Body of pancreas (tissue), 4 donors: ENCODE results near the gene IL1R2. TPM values are rescaled to one million over a fixed set of nuclear protein-coding genes. Genes with fewer than 3 reads are reported as not detected.
"Not testable (repeated sequence)": the region's sequence is repeated elsewhere in the genome, so short reads cannot be mapped to it uniquely, and the experiment has no call there.

Source experiments
- ATAC-seq: fragments of 150-250 bp; one replicate; pipeline ENCODE4 v1.9.1; 2016
- DNase-seq, 4 donors: peaks; one replicate each; pipeline ENCODE4 v3.0.0-alpha.2; 2019
- H3K27ac ChIP-seq, 4 donors: fragments of 200-600 bp; sonication (generic); 1 replicate in 3 of 4; 2 replicates in 1 of 4; pipeline versions ENCODE4 v1.5.1 to v1.6.1; 2016 to 2019; ENCODE audit warnings: mild to moderate bottlenecking in 1 of 4, mixed read lengths in 1 of 4, moderate library complexity in 1 of 4
- H3K27me3 ChIP-seq, 2 donors: fragments of 200-600 bp; sonication (generic); one replicate each; pipeline ENCODE4 v1.6.0; 2016; ENCODE audit warnings: mild to moderate bottlenecking in 1 of 2
- H3K36me3 ChIP-seq, 2 donors: fragments of 200-600 bp; sonication (generic); replicated peaks in 1 of 2; 2 replicates each; pipeline ENCODE4 v1.5.1; 2016; ENCODE audit warnings: low read depth in 2 of 2; ENCODE audit not compliant: insufficient read depth in 1 of 2
- H3K4me1 ChIP-seq: fragments of 200-600 bp; sonication (generic); one replicate; pipeline ENCODE4 v1.6.0; 2016
- H3K4me3 ChIP-seq, 2 donors: fragments of 200-600 bp; sonication (generic); 1 replicate in 1 of 2; 2 replicates in 1 of 2; pipeline ENCODE4 v1.5.1; 2016 to 2019
- H3K9me3 ChIP-seq, 3 donors: fragments of 200-600 bp; sonication (generic); 1 replicate in 2 of 3; 2 replicates in 1 of 3; pipeline ENCODE4 v1.5.1; 2016
- POLR2A ChIP-seq, 3 donors: fragments of 450-650 bp; IDR thresholded peaks; one replicate each; pipeline ENCODE4 v1.6.1; 2016; ENCODE audit warnings: antibody characterized with exemption in 3 of 3, mild to moderate bottlenecking in 2 of 3
- WGBS, 2 donors: methylation state at CpG; one replicate each; pipeline ENCODE4 v1.1.5; 2017; 5-methylcytosine and 5-hydroxymethylcytosine counted together
- intact Hi-C: fragments of 100-400 bp; cut with DNase I; formaldehyde crosslinking; loops from one replicate; pipeline ENCODE4 v1.15.1; 2023
- total RNA-seq, 2 donors: library from RNA; depleted of rRNA; stranded (reverse); fragments of >200 nt; gene quantifications; one replicate each; pipeline ENCODE4 v1.1.0, GENCODE V29; 2016
- TF ChIP-seq, protein P1 (sequence below), 7 experiments: fragments of 450-650 bp in 4 of 7; fragments of 200-600 bp in 3 of 7; sonication (generic) in 3 of 7; IDR thresholded peaks; one replicate each; pipeline ENCODE4 v1.5.1; 2016 to 2019; ENCODE audit warnings: antibody characterized with exemption in 7 of 7

IL1R2 gene
- total RNA-seq, 2 donors from 2014 or later = 8.0 TPM; not detected in 1

GRCh38 chr2:102065675-102066252 is 74.0 kb downstream of the IL1R2 start:
- H3K9me3 ChIP-seq = no peaks in the 10 kb centered on the region
- H3K27ac ChIP-seq = peak overlapping the region in 1 of 4 donors; percentile 87
- H3K27me3 ChIP-seq = no peaks in the 10 kb centered on the region
- H3K4me1 ChIP-seq = peaks cover 49% of the 10 kb centered on the region
- H3K4me3 ChIP-seq = no peak overlapping the region
- intact Hi-C loops = no loop called here
- 75 to 83% methylated on average over 9 to 12 of the region's 12 CpGs for WGBS, 2 donors
- no peak for TF ChIP-seq POLR2A (IDR thresholded peaks at IDR 0.05)
- TF ChIP-seq, protein P1, sequence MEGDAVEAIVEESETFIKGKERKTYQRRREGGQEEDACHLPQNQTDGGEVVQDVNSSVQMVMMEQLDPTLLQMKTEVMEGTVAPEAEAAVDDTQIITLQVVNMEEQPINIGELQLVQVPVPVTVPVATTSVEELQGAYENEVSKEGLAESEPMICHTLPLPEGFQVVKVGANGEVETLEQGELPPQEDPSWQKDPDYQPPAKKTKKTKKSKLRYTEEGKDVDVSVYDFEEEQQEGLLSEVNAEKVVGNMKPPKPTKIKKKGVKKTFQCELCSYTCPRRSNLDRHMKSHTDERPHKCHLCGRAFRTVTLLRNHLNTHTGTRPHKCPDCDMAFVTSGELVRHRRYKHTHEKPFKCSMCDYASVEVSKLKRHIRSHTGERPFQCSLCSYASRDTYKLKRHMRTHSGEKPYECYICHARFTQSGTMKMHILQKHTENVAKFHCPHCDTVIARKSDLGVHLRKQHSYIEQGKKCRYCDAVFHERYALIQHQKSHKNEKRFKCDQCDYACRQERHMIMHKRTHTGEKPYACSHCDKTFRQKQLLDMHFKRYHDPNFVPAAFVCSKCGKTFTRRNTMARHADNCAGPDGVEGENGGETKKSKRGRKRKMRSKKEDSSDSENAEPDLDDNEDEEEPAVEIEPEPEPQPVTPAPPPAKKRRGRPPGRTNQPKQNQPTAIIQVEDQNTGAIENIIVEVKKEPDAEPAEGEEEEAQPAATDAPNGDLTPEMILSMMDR (IDR thresholded peaks at IDR 0.05) = no peak
- H3K36me3 ChIP-seq = no peaks in the 10 kb centered on the region
- ATAC-seq (no peak), DNase-seq (no peak)

- 67 to 92% methylated on average over 6 of the region's 6 CpGs for WGBS, 2 donors
- intact Hi-C loops = no loop called here
- peaks cover 50% of the 10 kb centered on the region for H3K4me1 ChIP-seq
- TF ChIP-seq POLR2A (IDR thresholded peaks at IDR 0.05) = no peak
- TF ChIP-seq, protein P1 (IDR thresholded peaks at IDR 0.05) = no peak
- H3K36me3 ChIP-seq = no peaks in the 10 kb centered on the region
- DNase-seq (no peak), ATAC-seq (no peak)
- no peak overlapping the region for H3K27ac ChIP-seq
- no peaks in the 10 kb centered on the region for H3K9me3 ChIP-seq
- H3K4me3 ChIP-seq = no peak overlapping the region
- H3K27me3 ChIP-seq = no peaks in the 10 kb centered on the region
Observed at GRCh38 chr2:102066554-102066953, 74.8 kb downstream of the IL1R2 start.

DNA sequence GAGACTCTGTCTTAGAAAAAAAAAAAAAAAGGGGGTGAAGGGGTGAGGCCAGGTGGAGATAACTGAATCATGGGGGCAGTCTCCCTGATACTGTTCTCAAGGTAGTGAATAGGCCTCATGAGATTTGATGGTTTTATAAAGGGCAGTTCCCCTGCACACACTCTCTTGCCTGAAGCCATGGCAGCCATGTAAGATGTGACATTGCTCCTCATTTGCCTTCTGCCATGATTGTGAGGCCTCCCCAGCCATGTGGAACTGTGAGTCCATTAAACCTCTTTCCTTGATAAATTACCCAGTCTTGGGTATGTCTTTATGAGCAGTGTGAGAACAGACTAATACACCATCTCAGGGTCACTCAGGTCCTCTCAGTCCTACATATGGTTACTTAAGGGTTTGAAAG is 76.4 kb downstream of the IL1R2 start:
- intact Hi-C loops, DNase-seq, H3K27ac ChIP-seq, H3K27me3 ChIP-seq, H3K4me3 ChIP-seq, ATAC-seq, H3K9me3 ChIP-seq, H3K36me3 ChIP-seq: not testable (repeated sequence)
- peaks cover 41% of the 10 kb centered on the region for H3K4me1 ChIP-seq

DNA sequence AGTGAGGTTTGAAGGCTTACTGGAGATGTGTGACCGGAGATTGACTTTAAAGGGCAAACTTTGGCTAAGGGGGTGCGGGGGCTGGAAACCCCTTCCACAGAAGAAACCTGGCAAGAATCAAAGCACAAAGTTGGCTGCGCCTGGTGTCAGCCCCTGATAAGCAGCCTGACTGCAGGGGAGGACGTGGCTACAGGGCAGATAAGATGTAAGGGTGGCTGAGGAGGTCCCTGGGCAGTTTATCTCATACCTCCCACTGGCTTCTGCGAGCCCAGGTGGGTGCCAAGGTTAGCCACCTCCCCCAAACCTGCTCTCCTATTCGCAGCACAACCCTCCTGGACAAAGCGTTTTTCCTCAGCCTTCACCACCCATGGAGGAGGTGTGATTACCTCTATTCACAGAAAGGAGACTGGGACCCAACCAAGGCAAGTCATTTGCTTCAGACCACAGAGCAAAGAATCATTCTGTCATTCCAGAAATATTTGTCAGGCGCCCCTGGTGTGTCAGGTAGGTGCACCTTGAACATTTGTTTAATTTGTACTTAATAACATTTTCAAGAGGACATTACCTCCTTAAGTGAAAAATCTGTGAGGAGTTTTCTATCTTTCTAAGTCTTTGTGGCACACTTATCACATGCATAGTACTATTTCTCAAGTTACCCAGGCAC is 77.7 kb downstream of the IL1R2 start:
- peak overlapping the region in 3 of 4 donors; percentile 66 to 87 (median 80) for H3K27ac ChIP-seq
- H3K4me3 ChIP-seq = no peak overlapping the region
- H3K4me1 ChIP-seq = peaks cover 28% of the 10 kb centered on the region
- no peaks in the 10 kb centered on the region for H3K36me3 ChIP-seq
- no peaks in the 10 kb centered on the region for H3K27me3 ChIP-seq
- WGBS, 2 donors = 45 to 48% methylated on average over 8 of the region's 8 CpGs
- H3K9me3 ChIP-seq = no peaks in the 10 kb centered on the region
- ATAC-seq = no peak
- DNase-seq = no peak
- intact Hi-C loops = no loop called here
- no peak for TF ChIP-seq POLR2A (IDR thresholded peaks at IDR 0.05)
- TF ChIP-seq, protein P1 (IDR thresholded peaks at IDR 0.05) = no peak

DNA sequence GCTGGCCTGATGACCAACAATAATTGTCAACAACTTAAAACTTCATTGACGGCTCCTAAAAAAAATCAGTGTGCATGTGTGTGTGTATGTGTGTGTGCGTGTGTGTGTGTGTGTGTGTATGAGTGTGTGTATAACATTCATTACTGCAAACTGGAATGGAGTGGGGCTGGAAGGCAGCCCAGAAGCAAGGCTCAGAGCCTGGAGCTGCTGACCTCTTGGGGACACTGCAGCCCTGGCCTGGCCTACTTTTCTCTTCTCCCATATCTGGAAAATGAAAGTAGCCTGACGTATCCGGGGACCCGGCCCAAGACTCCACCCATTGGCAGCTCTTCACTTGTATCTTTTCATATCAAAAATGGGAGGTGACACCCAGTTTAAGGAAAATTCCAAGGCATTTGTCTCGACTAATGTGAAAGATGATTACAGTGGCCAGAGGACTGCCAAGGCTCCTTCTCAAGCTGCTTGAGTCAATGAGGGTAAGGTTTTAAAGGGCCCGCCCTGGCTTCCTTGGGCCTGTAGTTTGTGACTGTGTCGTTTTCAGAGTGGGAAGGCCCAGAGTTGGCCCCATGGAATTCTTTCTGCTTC is 78.4 kb downstream of the IL1R2 start:
- Histone ChIP-seq H3K4me3 (no peak overlapping the region), H3K27me3 (no peaks in the 10 kb centered on the region), H3K27ac (peak overlapping the region; percentile 66 to 87 (median 78)), H3K36me3 (no peaks in the 10 kb centered on the region), H3K9me3 (no peaks in the 10 kb centered on the region), H3K4me1 (peaks cover 20% of the 10 kb centered on the region)
- TF ChIP-seq, protein P1 (IDR thresholded peaks at IDR 0.05) = peak in 6 of 7 experiments; percentile 23 to 68 (median 55)
- TF ChIP-seq POLR2A (IDR thresholded peaks at IDR 0.05) = no peak
- 15 to 26% methylated on average over 8 of the region's 8 CpGs for WGBS, 2 donors
- ATAC-seq (peak; percentile 97), DNase-seq (peak; percentile 86 to 93 (median 91))
- intact Hi-C loops = no loop called here
